HepG2 (cell line): ENCODE results near the gene MPPE1. TPM values are rescaled to one million over a fixed set of nuclear protein-coding genes. Genes with fewer than 3 reads are reported as not detected.

Experiments used
- KIAA2018 ChIP-seq: sonication (generic); formaldehyde crosslinking; IDR thresholded peaks from 2 replicates; pipeline ENCODE4 v1.5.0; 2020; ENCODE audit warnings: mild to moderate bottlenecking, missing genetic modification reagents, borderline replicate concordance
- ZBTB10 ChIP-seq: sonication (generic); formaldehyde crosslinking; IDR thresholded peaks from 2 replicates; pipeline ENCODE4 v1.4.0; 2020; ENCODE audit warnings: missing genetic modification reagents, borderline replicate concordance
- ZNF598 ChIP-seq: sonication (generic); formaldehyde crosslinking; IDR thresholded peaks from 2 replicates; pipeline ENCODE4 v1.5.1; 2020; ENCODE audit warnings: mild to moderate bottlenecking, missing genetic modification reagents, borderline replicate concordance
- polyA plus RNA-seq, 8 experiments: library from polyadenylated mRNA; depleted of rRNA in 3 of 8; stranded (reverse) in 7 of 8; unstranded in 1 of 8; fragments of >200 nt; fragmentation: Illumina TruSeq in 4 of 8; extraction: Trizol in 4 of 8; gene quantifications; 2 replicates each; pipeline versions ENCODE4 v1.2.1 to v1.2.3, GENCODE V29; 2011 to 2016; ENCODE audit warnings: low read depth in 4 of 8, missing spikeins in 1 of 8, mixed read lengths in 1 of 8; ENCODE audit not compliant: insufficient read depth in 1 of 8
- total RNA-seq, 5 experiments: library from RNA; depleted of rRNA; stranded (reverse); fragments of >200 nt; fragmentation: Illumina TruSeq; extraction: Trizol; gene quantifications; 2 replicates each; pipeline ENCODE4 v1.2.3, GENCODE V29; 2016; ENCODE audit warnings: low read depth in 1 of 5

Gene MPPE1
- total and polyA plus RNA-seq, 2 of the 13 experiments (the other 11 are each of a cell fraction or from before 2014, with no cell fraction given) = 9.6 to 11.9 TPM

- no peak for TF ChIP-seq ZBTB10 (CRISPR knock-in tag)
- TF ChIP-seq KIAA2018 = no peak
- TF ChIP-seq ZNF598 (CRISPR knock-in tag) = 0 out of 2 replicates have a peak, but pooled peaks have one; percentile 57
Observed at GRCh38 chr18:11851806-11852337, 56.2 kb downstream of the MPPE1 start (continued).
